ENCODE data around the gene MAML3.

The MAML3 gene

DNA sequence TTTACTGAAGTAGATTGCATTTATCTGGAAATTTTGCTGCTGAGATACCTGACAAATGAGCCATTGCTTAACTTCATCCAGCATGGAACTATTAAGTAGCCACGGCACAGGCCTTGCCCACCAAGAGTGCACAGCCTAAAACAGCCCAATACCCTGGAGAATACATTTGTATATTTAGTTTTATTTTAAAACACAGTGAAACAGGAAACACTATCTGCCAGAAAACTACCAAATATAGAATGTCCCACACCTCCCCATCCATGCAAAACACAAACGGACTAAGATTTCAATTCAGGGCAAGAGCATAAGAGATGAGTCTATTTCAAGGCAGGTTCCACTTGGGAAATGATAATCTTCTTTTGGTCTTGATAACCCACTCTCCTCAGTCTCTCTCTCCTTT lies 57.1 kb downstream of the MAML3 start:
- DNase-seq, result no peak

DNA sequence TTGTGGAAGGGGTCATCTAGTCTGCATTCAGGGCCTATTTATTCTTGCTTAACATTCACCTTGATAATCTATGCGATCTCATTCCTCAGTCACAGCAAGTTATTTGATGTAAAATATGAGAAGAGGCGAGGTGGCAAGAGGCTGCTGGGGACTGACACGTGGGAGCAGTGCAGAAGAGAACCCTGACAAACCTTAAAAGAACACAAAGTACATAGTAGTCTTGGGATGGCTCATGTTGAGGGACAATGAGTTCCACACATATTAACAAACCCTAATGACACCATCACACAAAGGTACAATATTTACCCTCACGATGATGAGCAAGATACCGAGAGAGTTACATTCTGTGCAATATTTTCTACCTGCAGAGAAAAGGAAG lies 57.5 kb downstream of the MAML3 start:
- DNase-seq, result peak in 1 of 2 donors; percentile 43

DNA sequence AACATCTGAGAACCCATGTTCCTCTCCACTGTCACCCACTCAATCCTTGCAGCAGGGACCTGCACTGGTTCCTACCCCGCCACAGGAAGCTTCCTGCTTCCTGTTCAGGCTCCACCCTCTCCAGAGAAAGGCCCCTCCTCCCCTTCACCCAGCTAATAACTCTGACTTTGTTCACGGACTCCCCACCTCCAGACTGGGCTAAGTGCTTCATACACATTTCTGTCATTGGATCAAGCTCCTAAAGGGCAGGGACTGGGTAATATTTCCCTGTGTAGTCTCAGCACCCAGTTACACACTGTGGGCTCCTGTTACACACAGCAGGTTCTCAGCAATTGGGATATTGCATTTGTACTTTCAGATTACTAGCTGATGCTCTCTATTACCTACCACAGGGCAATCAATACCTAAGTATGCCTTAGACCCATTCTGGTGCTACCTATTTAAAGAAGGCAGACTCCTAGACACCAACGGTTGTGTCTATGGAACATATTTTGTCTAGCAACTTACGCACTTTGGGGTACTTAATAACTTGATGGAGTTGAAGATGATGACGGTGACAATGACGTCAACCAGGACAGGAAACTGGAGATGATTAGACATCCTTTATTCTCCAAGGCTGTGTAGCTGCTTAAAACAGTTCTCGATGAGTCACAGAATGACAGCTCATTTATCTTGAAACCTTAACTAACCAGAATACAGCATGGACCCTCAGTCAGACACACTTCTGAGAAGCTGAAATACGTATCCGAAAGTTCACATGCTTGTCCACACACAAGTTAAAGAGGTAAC lies 58.1 kb downstream of the MAML3 start:
- peak; percentile 76 to 83 for DNase-seq

DNA sequence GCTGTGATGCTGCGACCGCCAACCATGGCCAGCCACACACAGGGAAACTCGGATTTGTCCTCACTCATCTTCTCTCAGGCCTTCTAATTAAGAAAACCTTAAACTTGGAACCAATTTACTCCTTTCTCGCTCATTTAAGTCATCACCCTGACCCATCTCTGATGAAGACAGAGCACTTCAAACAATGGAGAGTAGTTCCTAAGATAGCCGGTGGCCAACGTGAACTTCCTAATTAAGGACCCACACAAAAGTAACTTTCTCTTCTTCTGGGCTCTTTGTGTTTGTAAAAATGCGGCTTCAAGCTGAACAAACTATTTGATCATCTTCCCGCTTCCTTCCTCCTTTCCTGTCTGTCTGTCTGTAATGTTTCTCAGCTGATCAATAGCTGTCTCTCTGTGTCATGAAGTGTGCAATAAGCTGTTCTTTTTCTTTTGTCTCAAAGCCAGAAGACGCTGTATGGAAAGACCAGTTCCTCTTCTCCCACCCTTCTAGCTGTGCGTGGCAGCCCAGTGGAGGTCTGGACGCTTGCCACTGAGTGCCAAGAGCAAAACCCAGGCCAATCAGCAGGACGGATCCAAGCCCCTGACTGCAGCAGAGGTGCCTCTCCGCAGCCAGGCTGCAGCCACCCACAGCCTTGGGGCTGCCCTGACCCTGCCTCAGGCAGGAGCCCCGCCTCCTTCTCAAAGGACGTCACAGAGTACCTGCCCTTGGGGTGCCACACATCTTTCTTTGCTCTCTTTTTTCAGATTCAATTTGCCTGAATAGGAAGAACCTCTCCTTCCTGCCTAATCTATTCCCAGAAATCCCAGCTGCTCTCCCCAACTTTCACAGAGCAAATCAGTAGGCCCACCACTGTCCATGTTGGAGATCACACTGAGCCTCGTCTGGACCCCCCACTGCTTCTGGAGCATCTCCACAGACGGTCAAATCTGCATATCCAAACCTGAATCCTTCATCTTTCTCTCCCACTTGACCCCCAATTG lies 59.3 kb downstream of the MAML3 start:
- peak; percentile 63 to 68 for DNase-seq

DNA sequence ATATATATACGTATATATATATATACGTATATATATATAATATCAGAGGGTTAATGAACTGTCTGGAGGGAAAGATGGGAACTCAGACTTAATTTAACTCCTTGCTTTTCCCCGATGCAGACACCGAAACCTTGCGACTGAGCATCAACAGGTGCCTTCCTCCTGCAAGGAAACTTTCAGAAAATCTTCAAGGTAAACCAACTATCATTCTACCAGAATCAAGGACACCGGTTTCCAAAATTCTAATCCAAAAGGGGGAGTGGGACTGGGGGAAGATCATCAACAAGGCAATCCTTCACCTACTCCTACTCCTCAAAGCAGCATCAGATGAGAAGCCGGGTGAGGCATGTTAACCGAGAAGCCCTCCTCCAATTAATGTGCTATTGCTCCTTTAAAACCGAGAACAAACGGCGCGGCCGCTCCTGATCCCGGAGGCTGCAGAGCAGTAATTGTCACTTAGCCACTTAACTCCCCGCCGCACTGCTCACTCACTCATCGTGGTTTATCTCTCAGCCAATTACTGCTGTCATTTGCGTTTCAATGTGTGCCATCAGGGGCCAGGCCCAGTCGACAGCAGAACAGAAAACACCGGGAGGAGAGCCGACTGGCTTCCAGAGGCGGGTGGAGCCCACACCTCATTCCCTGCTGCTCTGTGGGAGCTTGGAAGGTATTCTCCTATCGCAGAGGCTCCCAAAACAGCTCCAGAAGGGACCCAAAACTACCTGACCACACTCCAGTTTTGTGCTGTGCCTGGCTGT lies 61.7 kb downstream of the MAML3 start:
- no peak for DNase-seq

DNA sequence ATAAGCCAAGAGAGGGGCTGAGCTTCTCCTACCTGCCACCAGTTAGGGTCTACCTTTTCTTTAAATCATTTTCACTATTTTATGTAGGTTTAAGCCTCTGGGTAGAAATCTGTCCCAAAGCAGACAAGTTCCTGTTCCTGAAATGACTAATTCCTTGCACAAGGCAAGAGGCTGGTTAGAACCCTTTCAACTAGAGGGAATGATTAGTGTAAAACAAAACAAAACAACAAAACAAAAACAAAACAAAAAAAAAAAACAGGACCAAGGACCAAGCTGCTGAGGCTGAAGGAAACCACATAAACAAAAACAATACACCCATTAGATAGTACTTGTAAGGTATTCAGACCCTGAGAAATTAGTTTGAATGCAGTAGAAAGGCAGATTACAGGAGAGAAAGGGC lies 62.7 kb downstream of the MAML3 start:
- DNase-seq, result no peak

DNA sequence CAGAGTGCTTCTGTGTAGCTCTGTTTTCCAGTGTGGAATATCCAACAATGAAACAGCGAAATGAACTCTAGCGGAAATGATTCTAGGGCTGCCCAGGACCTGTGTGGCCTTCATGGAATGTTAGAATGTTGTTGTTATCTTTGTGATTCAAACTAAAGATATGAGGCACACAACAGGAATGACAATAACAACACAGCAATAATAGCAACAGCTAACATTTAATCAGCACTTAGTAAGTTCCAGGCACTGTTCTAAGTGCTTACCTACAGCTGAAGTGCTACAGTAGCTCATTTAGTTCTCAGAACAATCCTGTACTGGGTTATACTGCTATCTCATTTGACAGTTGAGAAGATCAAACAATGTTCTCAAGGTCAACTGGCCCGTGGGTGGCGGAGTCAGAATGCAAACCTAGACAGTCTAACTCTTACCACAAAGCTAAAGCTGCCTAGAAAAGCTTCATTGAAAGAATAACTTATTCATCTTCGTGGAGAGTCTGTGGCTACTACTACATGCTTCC lies 63.7 kb downstream of the MAML3 start:
- DNase-seq, result no peak

DNA sequence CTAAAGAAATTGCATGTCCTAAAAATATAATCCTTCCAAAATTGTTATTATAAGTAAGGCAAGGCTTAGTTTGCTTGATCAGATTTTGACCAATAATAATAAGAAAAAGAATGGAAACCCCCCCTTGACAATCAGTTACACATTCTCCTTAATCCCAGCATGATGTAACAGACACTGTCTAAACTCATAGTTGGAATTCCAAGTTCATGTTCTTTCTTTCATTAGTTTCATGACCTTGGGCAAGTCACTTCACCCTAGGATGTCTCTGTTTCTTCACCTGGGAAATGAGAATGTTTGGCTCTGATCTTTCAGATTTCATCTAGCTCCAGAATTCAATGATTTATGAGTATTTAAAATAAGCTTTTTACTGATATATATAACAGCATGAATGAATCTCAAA lies 64.8 kb downstream of the MAML3 start:
- DNase-seq, result no peak

DNA sequence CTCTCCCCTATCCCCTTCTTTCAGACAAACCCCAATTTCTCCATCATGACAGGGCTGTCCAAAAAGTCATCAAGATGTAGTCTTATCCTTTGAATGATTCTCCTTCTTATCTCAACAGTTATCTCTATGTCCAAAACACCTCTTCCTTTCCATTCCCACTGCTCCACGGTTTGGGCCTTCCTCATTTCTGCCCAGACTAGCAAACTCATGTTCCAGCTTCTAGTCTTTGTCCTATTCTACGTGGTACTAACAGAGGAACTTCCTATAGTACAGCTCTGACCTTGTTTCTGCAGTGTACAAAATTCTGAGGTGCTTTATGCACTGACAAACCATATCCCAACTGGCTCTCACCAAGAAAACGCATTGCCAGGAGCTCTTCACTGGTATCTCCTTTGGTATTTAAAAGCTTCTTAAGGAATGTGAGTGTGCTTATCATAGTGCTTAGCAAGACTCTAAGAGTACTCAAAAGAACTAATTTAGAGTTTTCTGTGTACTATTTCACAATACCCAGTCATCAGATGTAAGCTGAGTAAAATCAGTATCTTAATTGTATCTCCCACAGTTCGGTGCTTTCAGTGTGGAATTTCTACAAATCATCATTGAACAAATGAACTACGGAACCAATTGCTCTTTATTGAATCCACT lies 65.5 kb downstream of the MAML3 start:
- DNase-seq, result no peak

DNA sequence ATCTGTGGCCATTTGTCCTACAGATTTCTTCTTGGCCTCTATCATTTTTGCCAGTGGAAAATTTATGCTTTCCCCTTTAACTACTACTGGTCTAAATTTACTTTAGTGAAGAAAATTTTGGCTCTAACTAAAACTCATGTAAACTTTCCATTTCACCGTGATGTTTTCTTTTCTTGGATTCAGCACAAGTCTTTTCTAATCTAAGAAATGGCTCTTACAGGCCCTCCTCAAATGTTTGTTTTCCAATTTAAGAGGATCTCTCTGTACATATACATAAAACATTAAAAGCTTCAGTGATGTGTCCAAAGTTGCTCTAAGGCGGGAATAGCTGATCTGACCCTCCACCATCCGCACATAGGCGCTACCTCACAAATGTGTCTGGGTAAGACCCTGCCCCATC lies 68.1 kb downstream of the MAML3 start:
- DNase-seq, result no peak

DNA sequence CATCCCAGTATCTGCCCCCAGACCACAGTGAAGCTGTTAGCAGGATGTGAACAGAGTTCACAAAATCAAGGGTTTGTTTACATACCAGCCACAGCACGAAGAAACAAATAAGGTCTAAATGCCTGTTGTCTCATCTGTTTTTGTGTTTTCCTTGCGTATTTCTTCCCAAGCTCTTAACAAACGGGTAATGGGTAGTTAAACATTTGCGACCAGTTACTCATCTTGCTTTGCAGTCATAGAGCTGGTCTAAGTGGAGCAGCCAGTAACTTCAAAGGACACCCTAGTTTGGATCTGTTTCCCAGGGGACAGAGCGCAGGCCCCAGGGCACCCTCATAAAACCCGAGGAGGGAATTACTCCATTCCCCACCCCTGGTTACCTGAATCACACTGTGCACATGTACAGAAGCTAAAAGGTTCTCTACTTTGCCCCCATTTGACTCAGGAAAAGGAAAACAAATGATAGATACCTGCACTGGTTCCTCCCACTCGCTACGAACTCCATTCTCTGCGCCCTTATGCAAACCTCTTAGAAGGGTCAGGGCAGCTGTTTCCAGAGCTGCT lies 68.8 kb downstream of the MAML3 start:
- no peak for DNase-seq

DNA sequence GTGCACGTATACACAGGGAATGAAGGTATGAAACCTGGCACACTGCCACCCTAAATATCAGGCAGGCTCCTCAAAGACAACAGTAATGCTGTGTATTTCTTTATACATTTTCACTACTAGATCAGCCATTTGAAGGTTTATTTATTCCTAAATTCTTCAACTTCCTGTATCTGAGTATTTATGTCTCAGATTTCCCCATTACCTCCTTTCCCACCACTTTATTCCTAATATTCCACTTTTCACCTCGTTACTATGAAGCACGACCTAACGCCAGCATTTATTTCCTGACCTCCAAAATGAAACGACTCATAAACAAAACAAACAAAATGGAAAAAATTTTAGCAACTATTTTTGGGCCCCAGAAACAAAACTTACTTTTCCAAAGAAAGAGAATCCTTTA lies 69.6 kb downstream of the MAML3 start:
- no peak for DNase-seq

DNA sequence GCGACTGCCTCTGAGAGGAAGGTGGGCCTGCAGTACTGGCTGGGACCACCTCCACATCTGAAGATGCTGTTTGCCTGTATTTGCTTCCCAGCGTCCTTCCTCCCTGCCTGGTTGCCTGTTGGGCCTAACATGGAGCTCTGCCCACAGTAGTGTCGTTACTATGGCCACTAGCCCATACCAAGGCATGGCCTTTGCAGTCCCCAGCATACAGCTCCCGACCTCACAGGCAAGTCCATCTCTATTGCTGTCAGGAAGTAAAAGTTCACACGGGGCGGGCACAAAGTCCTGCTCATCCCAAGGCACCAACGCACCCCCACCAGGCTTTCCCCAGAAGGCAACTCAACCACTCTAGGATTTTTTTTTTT lies 71.6 kb downstream of the MAML3 start:
- DNase-seq, result no peak

DNA sequence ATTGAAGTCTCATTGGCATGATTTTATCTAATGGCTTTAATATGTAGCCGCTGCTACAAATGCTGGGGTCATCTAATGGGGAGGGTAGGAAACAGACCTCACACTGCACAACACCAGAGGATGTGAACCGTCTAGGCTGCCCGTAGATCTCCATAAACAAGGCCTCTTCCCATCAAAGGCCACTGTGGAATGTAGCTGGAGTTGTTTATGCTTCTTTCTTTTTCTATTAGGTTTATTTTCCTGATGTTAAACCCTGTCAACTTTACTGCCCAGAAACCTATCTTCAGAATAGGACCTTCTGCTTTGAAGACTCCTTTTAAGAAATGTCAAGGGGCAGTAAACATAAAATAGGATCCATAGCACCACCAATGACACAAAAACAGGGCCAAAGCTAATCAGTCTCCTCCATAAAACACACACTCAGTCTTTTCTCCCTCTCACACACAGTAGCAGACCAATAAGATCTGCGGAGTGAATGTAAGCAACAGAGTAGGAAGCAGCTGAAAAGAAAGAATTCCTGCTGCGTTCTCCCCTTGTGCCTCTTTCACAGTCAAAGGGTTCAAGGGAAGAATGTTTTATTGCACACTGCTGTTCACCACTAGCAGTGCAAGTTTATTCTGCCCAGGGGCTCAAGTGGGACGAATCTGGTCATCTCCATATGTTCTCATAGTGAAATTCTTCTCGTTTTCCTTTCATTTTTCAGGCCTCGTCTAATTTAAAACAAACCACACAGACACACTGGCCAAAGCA lies 72.2 kb downstream of the MAML3 start:
- DNase-seq, result no peak

DNA sequence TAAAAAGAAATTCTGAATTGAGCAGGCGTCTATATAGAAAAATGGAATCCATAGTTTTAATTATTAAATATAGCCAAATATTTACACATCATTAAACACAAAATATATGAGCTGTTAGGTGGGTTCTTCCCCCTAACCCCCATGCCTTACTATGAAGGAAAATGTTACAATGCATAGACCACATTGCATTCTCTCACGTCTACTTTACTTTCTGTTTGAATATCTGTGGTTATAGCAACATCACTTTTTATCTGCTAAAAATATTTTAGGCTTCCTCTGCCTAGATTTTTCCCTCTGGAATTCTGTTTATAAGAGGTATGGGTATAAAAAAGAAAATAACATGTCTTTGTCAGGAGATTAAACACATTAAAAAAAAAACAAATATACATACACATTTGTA lies 73.1 kb downstream of the MAML3 start:
- DNase-seq, result no peak

DNA sequence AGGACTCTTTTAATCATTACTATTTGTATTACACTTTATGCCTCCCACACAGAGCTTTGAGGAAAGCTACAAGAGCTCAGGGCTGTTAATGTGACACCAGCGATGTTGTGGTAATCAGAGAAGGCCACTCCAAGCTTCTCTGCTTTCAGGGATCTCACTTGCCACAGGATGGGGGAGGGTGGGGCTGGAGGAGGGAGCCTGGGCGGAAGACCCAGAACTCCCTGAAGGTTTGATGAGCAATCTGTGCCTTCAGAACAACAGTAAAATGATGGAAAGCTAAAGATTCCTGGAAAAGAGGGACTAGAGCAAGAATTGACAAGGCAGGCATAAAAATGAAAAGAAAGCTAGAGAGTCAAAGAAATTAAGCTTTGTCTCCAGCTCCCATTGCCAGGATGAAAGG lies 75.6 kb downstream of the MAML3 start:
- no peak for DNase-seq

DNA sequence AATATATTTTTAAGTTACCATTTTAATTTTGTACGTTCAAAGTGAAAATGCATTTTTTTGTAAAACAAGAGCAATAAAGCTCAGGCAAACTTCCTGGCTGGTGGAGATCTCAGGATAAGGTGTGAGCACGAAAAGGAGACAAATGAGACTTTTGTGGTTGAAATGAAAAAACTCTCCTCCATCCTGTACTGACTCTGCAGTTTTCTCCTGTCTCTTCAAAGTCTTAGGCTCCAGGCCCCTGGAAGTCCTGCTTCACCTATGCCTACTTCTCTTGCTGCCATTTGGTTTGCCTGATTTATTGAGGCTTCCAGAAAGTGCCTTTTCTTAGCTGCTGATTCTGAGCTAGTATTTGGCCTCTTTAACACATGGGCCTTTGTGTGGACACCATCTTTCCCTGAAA lies 77.7 kb downstream of the MAML3 start:
- DNase-seq, result no peak

DNA sequence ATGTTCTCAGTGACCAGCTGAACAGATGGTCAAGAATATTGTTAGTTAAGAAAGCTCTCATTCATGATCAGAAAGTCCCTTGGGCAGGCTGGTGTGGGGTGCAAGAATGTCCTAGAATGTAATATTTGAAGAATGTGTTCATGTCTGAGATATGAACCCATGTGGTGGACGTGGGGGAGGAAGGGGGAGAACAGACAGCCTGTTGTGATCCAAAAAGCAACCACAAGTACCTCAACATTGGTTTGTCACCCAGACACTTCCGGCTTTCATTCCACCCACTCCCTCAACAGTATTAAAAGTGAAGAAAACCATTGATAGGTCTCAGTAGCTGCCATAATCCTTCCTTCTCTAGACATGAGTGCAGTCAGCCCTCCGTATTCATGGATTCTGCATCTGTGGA lies 82.2 kb downstream of the MAML3 start:
- peak; percentile 69 for DNase-seq

DNA sequence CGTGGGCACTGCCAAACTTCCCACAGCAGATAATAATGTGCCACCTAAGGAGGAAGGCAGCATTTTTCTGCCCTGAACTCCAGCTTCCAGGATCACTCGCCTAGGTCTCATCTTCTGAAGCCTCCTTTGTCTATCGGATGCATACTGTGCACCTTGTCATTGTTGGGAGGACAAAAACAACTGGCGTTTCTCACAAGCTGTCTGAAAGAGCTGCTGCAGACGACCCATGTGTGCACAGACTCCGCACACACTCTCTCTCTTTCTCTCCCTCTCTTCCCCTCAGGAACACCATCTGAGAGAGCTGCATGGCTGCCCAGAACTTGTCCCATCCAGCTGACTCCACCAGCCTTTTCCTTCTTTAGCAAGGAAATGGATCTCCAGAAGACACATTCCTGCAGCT lies 83.0 kb downstream of the MAML3 start:
- no peak for DNase-seq

DNA sequence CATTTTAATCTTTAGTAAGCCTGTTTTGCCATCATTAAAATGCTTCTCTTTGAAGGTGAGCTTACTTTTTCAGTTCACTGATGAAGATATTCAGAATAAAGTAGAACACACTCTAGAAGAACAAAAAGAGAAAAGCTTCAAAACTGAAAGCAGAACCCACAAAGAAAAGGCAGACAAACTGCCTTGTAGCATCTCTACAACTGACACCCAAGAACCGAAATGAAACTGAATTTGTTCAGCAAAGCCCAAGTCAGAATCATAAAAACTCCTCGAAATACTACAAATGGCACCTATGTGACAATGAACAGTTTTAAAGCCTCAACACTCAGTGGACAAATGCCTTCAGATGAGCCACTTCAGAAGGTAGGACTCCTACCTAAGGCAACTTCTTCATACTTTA lies 83.6 kb downstream of the MAML3 start:
- no peak for DNase-seq

DNA sequence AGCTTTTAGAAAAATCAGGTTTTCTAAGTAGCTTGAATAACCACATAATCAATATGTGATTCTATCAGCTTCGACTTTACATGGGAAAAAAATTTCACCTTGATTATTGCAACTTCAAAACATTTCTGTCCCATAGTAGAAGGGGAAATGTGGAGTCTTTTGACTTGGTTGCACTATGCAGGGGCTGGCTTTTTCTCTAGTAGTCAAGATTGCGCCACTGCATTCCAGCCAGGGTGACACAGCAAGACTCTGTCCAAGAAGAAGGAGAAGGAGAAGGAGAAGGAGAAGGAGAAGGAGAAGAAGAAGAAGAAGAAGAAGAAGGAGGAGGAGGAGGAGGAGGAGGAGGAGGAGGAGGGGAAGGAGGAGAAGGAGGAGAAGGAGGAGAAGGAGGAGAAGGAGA lies 84.9 kb downstream of the MAML3 start:
- DNase-seq, result no peak

DNA sequence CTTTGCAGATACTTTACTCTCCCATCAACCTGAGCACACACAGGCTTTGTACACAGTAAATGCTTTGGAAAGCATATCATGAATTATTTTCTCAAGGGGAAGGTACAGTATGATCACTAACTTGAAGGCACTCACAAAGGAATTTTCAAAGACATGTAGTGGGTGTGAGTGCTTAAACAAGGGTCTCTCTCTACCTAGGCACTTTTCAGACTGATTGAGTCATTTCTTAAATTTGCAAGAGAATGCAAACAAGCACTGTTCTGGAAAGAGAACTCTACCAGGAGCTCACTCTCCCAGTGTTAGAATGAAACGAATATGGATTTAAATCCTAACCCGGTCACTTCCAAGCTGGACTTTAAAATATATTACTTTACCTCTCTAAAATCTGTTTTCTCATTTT lies 85.7 kb downstream of the MAML3 start:
- DNase-seq, result no peak
